Brain pericyte (primary cell): ENCODE measurements around the gene CCDC148.

Source experiments
- DNase-seq: peaks from one replicate; pipeline ENCODE4 v3.0.0-alpha.2; 2012; ENCODE audit warnings: low read depth, low spot score

CCDC148 gene

DNA sequence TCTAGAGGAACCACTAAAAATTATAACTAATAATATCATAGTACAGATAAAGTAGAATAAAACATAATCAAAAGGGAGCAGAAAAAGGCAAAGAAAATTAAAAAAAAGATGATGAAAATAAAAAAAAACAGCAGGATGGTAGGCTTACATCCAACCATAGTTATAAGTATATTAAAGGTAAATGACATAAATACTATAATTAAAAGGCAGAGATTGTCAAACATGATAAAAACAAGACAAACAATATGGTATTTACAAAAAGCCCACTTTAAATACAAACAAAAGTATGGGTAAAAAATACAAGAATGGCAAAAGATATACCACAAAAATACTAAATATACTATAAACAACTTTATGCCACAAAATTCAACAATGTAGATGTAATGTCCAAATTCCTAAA is 24.4 kb downstream of the CCDC148 start:
- DNase-seq = no peak

DNA sequence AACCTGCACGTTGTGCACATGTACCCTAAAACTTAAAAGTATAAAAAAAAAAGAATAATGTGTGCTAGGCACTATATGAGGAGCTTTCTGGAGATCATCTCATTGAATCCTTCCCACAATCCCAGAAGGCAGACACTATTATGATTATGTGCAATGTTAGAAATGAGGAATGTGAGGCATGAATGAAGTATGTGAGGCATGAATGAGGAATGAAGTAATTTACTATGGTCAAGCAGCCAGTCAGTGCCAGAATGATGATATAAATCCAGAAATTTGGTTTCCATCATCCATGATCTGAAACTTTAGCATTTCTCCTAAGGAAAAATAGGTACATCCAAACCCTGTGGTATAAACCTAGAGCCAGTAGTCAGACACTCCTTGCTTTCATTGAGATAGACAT is 42.0 kb downstream of the CCDC148 start:
- no peak for DNase-seq

DNA sequence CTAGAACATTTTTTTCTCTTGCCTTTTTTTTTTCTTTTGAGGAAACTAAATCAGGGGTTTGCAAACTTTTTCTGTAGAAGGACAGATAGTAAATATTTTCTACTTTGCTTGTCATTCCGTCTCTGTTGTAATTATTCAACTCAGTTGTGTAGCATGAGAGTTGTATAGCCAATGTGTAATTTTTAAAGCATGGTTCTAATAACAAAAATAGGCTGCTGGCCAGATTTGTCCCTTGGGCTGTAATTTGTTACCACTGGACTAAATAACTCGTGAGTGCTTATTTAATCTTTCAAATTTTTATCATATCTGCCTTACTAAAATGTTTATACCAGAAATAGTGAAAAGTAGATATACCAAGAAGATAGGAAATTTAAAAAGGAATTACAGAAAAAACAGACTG is 43.0 kb downstream of the CCDC148 start:
- DNase-seq = no peak

DNA sequence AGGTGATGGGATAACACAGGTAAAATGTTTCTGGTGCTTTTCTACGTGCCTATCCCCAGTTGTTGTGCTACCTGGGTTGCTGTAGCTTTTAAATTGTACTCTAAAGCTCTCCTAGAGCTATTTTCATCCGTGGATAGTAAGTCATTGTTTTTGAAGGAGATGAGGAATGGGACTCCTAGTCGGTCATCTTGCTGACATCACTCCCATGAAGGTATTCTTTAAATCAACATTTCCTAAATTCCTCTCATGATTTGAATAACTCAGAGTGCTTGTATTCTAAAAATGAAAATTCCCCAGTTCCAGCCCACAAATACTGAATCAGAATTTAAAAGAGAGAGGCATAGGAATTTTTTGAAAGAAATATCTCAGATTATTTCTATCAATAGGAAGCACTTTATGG is 44.3 kb downstream of the CCDC148 start:
- DNase-seq = no peak

DNA sequence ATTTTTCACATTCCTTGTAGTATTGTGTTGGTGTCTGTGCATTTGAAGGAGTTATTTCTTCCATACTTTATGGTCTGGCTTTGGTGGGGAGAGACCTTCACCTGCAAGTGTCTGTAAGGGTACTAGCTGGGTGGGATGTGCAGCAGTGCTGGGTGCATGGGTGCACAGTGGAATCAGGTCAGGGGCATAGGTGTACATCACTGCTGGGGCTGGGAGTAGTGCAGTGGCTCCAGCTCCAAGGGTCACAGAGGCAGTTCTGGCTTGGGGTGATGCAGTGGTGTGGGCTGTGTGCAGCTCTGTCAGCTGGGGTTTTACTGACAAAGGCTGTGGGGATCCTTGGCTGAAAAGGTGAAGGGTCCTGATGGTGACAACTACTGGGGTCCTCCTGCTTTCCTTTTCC is 44.8 kb downstream of the CCDC148 start:
- no peak for DNase-seq

DNA sequence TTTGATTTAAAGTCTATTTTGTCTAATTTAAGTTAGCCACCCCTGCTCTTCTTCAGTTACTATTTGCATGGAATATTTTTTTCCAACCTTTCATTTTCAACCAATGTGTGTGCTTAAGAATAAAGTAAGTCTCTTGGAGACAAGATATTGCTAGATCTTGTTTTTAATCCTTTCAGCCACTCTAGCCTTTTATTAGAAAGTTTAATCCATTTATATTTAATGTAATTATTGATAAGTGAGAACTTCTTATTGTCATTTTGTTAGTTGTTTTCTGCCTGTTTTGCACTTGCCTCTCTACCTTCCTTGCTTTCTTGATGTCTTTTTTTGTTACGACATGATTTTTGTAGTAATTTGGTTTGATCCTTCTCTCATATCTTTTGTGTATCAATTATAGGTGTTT is 46.4 kb downstream of the CCDC148 start:
- no peak for DNase-seq

DNA sequence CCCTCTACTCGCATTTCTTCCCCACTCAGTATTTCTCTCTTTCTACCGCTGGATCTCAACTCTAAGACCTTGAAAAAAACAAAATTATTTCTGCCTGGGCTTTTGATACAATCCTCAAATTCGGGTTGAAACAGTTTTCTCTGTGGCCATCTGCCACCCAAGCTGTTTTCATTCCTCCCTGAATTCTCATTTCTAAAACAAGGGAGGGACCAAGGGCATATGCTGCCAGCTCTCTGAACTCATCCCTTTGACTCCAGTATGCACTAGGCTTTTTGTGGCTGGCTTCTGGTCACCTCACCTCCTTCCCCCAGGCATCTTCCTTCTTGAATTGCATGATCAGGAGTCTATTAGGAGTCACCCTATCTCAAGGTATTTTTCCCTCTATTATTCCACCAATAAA is 49.5 kb downstream of the CCDC148 start:
- no peak for DNase-seq

DNA sequence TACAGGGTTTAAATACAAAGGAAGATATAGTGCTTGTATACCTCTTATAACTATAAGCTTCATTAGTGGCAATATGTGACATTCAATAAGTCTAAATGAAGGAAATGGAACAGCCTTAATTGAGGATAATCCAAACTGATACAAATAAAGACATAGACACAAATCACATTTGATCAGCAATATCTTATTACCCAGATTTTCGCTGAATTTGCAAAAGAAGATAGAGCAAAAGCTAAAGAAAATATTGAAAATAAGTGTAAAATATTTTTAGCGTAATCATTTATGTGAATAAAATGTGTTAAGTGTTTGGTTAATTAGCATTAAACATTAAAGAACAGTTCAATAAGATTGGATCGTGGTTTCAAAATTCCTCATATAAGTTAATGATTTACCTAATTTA is 51.2 kb downstream of the CCDC148 start:
- DNase-seq = no peak

DNA sequence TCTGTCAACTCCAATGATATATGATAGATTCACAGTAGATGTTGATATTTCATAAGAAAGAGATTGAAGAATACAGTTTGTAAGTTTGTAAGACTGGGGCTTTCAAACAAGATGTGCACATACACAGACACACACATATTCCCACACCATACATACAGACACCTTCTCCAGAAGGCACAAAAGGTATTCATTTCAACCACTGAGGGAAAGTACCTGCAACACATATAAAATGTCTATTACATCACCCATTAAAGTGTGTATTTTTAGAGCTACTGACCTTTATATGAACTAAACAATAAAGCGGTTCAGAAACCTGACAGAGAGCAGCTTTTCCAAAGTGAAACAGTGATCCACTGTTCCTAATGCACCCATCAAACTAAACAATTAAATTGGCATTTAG is 53.3 kb downstream of the CCDC148 start:
- no peak for DNase-seq

DNA sequence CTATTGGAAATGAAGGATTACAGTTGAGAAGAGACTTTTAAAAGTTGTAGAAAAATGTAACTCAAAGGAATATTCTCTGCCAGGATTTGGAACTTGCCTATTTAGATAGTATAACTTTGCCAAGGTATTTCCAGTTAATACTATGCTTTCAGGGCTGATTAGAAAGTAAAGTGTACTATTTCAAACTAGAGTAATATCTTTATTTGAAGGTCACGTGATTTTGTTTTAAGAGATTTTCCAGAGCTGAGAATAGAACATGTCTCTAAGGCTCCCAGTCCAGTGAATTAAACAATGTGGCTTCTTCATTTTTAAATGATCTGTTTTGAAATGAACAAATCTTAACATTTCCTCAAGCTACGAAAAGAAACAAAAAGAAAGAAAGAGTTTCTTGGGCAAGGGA is 53.9 kb downstream of the CCDC148 start:
- DNase-seq = no peak

DNA sequence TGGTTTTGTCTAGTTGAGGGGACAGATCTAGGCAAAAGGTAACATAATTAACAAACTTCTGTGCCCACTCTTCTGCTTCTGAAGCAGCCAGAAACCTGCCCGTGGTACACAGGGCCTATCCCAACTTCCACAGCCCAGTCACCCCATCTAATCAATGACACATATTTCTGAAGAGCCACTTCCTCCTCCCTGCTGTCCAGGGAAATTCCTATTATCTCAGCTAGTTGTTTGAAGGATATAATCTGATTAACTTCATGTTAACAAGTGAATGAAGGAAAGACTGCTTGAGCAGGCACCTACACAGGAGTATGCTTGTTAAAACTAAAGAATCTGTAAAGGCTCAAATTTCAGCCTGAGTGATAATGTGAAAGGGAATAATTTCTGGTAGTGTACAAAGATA is 61.4 kb downstream of the CCDC148 start:
- no peak for DNase-seq

DNA sequence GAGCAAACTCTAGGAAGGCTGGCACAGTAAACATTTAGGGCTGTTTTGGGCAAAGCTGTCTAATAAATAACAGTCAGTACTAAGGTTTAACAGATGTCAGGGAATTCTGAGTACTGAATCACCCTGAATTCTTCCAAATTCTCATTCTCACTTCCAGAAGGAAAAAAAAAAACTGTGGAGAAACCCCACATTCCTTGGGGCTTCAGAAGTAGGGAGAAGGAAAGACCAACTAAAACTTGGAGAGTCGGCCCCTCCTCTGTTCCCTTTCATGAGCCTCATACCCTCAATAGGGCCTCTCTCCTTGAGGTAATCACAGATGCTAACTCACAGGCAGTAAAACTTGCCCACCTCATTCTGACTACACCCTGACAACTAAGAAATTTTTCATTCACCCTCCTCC is 62.1 kb downstream of the CCDC148 start:
- no peak for DNase-seq

DNA sequence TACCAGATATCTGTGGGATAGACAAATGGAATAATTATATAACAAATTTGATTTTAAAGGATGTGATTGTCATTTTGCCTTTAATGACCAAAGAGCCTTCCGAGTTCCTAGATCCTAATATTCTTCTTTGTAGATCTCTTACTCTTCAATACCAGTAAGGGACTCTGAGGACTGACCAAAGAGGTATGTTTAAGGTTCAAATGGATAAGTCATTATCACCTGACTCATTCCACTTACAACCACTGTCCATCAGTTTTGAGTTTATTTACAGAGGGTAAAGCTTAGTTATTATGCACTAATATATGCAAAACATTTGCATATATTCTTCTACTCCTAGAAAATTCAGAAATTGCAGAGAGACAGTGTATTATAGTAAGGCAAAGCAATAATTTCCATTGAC is 62.7 kb downstream of the CCDC148 start:
- DNase-seq = no peak

DNA sequence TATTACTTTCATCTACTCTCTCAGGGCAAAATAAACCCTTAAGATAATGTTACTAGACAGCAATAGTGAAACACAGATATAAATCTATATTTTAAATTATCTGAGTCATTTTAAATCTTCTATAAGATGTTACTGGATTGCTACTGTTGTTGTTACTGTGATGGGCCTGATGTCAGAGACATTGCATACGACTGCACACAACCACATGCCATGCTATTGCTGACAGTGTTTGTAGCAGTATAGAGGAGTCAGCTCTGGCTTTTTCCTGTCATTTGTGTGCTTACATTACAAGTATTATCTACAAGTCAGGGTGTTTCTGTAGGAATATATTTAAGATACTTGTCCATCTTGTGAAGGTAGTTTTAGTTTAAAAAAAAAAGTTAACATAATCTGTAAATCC is 63.9 kb downstream of the CCDC148 start:
- DNase-seq = no peak

DNA sequence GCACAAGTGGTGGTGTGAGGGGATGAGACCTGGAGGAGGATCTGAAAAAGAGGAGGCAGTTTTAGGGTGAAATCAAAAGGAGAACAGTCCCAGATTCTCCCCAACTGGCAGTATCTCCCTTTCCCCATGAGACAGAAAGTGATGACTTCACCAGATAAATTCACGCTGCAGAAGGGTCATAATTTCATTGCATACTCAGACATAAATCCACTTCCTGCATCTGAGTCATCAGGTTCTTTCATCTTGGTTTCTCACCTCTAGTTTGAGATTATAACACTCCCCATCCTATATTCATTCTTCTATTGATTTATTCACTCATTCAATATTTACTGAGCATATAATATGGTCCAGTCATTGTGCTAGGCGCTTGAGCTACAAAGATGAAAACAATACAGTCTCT is 64.7 kb downstream of the CCDC148 start:
- DNase-seq = no peak

DNA sequence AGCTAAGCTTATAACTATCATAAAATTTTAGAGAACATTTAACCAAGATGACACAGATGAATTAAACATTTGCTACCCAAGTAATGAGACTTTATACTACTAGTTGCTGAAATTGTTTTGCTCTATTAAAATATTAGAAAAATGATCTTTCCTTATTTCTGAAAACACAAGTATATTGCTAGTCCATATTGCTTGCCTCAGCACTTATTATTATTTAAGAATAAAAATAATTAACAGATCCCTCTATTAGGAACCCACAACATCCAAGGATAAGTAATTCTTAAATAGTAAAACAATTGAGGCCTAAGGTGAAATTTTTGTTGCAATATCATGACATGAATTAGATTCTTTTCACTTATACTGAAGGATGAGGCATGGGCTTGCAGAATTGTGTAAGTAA is 65.2 kb downstream of the CCDC148 start:
- no peak for DNase-seq

DNA sequence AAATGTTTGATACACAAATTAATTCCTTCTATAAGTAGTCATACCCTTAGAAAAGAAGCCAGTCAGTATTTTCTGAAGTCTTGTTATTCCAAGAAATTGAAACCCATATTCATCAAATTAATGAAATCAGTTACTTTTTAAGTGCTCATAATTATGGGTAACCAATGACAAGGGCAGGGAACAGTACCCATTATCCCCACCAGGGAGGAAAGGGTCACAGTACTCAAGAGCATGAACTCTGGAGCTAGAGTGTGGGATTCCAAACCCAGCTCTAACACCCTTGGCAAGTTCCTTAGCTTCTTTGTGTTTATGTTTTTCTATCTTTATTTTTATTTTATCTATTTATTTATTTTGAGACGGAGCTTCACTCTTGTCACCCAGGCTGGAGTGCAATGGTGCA is 68.4 kb downstream of the CCDC148 start:
- no peak for DNase-seq

DNA sequence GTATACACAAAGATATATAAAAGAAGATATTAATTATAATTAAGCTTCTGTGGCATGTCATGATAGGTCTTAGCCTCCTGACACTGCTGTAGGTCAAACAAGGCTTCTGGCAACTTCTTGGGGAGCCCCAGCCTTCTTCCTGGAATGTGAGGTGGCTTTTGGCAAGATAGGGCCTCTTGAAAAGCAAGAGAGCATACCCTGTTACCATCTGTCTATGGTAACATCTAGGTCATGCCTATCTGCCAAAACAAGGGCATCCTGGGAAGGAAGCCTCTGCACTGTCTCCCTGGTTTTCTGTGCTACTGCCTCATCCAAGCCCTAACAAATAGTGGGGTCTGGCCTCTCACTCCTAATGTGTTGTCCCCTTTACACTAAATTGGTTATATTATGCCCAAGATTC is 70.9 kb downstream of the CCDC148 start:
- no peak for DNase-seq

DNA sequence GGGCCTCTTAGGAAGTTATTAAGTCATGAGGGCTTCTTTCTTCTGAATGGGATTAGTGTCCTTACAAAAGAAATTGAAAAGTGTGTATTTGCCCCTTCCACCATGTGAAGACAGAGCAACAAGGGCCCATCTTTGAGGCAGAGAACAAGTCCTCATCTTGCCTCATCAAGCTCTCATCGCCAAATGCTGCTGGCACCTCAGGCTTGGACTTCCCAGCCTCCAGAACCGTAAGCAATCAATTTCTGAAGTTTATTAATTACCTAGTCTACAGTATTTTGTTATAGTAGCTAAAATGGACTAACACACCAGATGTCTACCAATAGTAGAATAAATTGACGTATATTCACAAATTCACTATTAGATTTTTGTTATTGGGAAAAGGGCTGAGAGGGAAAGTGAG is 74.6 kb downstream of the CCDC148 start:
- DNase-seq = no peak

DNA sequence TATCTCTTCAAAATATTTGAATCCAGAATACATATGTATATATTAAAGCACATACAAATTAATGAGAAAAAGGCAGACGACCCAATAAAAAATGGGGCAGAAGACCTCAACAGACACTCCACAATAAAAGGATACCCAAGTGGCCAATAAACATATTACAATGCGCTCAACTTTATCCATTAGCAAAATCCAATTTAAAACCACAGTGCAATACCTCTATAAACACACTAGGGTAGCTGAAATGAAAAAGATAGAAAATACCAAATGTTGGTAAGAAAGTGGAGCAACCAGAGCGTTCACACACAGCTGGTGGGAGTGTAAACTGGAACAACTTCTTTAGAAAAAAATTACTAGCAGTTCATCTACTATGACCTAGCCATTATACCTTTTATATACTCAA is 75.3 kb downstream of the CCDC148 start:
- DNase-seq = no peak

DNA sequence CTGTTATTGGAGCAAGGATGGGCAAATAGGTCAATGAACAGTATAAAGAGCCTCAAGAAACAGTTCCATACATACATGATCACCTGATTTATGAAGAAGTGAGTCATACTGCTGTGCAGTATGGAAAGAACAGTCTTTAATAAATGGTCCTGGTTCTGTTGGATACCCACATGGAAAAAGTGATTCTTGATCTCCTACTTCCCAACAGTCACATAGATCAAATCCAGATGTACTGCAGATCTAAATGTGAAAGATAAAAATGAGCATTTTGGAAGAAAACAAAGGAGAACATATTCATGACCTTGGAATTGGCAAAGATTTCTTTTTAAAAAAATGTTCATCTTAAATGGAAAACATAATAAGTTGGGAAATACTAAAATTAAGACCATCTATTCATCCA is 75.8 kb downstream of the CCDC148 start:
- no peak for DNase-seq

DNA sequence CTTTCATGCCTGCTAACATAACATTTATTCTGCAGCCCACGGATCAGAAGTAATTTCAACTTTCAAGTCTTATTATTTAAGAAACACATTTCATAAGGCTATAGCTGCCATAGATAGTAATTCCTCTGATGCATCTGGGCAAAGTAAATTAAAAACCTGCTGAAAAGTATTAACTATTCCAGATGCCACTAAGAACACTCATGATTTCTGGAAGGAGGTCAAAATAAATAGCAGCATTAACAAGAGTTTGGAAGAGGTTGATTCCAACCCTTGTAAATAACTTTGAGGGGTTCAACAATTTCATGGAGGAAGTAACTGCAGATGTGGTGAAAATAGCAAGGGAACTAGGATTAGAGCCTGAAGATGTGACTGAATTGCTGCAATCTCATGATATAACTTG is 77.6 kb downstream of the CCDC148 start:
- no peak for DNase-seq

DNA sequence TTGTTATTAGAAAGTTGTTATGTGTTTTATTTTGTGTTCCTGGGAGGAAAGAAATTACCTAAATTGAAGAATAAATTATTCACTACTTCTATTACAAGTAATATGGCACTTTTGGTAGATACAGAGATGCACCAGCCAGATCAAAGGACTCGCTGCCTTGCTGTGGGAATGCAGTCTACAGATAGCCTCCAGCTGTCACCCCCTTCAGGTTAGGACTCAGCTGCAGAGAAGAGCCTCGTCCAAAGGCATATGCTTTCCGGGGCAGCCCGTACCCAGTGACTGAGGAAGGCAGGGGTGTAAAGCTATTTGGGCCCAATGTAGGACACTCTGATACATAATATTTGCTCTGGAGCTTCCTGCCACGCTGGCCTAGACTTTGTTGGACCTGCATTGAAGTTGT is 90.2 kb downstream of the CCDC148 start:
- DNase-seq = no peak

DNA sequence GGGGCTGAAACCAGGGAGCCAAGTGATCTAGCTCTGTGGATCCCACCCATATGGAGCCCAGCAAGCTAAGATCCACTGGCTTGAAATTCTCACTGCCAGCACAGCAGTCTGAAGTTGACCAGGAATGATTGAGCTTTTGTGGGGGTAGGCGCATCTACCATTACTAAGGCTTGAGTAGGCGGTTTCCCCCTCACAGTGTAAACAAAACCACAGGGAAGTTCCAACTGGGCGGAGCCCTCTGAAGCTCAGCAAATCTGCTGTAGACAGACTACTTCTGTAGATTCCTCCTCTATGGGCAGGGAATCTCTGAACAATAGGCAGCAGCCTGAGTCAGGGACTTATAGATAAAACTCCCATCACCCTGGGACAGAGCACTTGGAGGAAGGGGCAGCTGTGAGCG is 96.7 kb downstream of the CCDC148 start:
- DNase-seq = no peak

DNA sequence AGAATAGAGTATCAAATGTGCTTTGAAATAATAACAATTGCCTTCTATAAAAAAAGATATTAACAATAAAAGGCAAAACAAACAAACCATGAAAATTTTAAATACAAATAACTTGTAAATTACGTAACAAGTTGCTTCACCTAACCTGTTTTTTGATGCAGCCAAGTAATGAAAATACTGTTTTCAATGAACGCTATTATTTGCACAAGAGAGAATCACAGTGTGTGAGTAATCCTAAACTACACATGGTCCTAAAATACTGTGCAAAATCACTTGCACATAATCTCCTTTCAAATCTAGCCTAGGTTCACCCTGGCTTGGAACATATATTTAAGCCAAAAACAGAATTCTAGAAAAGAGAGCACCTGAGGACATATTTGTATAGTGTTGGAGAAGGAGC is 98.9 kb downstream of the CCDC148 start:
- no peak for DNase-seq
